ENCODE results near the gene FAM110D.

FAM110D gene

DNA sequence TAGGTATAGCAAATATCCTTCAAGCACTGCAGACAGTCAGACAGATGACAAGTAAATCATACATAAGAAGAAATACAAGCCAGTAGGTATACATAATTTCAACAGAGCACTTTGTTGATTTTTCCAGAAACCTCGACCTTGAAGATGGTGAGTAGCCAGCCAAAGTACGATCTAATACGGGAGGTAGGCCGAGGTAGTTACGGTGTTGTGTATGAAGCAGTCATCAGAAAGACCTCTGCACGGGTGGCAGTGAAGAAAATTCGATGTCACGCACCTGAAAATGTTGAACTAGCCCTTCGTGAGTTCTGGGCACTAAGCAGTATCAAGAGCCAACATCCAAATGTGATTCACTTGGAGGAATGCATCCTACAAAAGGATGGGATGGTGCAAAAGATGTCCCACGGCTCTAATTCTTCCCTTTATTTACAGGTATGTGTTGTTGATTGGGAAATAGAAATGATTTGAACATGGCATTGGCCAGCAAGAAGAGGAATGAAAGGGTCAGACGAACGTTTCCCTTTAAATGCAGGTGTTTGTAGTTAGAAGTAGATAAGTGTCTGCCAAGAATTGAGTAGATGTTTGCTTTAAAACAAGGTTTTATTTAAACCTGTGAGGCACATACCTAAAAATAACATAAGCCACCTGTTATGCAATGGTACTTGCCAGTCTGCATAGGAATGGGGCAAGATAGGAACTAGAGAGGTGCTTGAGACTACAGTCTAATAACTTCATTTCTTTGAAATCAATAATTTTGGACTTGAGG is 44.5 kb upstream of the FAM110D start:
- TF ChIP-seq, protein P1, sequence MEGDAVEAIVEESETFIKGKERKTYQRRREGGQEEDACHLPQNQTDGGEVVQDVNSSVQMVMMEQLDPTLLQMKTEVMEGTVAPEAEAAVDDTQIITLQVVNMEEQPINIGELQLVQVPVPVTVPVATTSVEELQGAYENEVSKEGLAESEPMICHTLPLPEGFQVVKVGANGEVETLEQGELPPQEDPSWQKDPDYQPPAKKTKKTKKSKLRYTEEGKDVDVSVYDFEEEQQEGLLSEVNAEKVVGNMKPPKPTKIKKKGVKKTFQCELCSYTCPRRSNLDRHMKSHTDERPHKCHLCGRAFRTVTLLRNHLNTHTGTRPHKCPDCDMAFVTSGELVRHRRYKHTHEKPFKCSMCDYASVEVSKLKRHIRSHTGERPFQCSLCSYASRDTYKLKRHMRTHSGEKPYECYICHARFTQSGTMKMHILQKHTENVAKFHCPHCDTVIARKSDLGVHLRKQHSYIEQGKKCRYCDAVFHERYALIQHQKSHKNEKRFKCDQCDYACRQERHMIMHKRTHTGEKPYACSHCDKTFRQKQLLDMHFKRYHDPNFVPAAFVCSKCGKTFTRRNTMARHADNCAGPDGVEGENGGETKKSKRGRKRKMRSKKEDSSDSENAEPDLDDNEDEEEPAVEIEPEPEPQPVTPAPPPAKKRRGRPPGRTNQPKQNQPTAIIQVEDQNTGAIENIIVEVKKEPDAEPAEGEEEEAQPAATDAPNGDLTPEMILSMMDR (IDR thresholded peaks at IDR 0.05; ENCODE audit: extremely low read depth, insufficient read depth, missing control alignments): no peak
- DNase-seq (ENCODE audit: low spot score): no peak
- in situ Hi-C loops (cut with MboI; ENCODE audit: low pct_unique_long_range_greater_than_20kb, low sequenced_read_pairs, unreplicated experiment): no loop called here

DNA sequence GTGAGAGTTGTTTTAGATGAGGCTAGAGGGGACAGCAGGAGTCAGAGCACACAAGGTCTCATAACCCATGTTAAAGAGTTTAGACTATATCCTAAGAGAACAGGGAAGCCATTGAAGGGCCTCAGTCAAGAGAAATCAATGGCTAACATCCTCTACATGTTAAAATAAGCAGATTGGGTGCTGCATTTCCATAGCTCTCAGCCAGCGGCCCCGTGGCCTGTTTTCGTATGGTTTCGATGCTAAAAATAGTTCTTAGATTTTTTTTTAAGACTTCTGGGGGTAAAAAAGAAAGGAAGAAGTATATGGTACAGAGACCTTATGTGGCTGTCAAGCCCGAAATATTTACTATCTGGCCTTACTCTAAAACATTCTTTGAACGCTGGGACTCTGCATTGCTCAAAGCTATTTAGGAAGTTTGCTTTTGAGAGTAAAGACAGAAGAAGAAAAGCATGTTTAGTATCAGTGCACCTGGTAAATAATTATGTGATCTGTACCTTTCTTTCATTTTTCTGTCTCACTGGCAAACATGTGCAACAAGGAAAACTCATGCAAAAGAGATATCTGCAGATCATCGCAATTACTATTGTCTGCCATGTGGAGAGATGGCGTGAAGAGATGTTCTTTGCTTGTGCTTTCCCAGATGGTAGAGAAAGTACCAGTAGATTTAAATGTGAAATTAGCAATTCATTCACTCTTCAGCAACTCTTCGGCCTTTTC is 38.8 kb upstream of the FAM110D start:
- no peak for DNase-seq (ENCODE audit: low spot score)
- TF ChIP-seq, protein P1 (IDR thresholded peaks at IDR 0.05; ENCODE audit: extremely low read depth, insufficient read depth, missing control alignments): no peak

DNA sequence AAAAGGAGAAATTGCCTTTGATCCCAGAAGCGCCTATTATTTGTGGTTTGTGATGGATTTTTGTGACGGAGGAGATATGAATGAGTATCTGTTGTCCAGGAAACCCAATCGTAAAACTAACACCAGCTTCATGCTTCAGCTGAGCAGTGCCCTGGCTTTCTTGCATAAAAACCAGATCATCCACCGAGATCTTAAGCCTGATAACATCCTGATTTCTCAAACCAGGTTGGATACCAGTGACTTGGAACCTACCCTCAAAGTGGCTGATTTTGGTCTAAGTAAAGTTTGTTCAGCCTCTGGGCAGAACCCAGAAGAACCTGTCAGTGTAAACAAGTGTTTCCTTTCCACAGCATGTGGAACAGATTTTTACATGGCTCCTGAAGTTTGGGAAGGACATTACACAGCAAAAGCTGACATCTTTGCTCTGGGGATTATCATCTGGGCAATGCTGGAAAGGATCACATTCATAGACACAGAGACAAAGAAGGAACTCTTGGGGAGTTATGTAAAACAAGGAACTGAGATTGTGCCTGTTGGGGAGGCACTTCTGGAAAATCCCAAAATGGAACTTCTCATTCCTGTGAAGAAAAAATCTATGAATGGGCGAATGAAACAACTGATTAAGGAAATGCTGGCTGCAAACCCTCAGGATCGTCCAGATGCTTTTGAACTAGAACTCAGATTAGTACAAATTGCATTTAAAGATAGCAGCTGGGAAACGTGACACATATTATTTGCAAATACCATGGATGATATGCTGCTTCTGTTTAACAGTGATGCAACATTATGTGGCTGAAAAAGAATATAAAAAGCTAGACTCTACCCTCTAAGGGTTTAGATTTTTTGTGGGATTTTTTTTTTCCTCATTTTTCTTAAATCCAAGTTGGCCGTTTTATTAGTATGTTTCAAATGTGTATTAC is 36.8 kb upstream of the FAM110D start:
- in situ Hi-C loops (cut with MboI; ENCODE audit: low pct_unique_long_range_greater_than_20kb, low sequenced_read_pairs, unreplicated experiment): no loop called here
- TF ChIP-seq, protein P1 (IDR thresholded peaks at IDR 0.05; ENCODE audit: extremely low read depth, insufficient read depth, missing control alignments): no peak
- no peak for DNase-seq (ENCODE audit: low spot score)

More for the DNA sequence above, 38.8 kb upstream of the FAM110D start:
- in situ Hi-C loops (cut with MboI; ENCODE audit: low pct_unique_long_range_greater_than_20kb, low sequenced_read_pairs, unreplicated experiment): no loop called here

DNA sequence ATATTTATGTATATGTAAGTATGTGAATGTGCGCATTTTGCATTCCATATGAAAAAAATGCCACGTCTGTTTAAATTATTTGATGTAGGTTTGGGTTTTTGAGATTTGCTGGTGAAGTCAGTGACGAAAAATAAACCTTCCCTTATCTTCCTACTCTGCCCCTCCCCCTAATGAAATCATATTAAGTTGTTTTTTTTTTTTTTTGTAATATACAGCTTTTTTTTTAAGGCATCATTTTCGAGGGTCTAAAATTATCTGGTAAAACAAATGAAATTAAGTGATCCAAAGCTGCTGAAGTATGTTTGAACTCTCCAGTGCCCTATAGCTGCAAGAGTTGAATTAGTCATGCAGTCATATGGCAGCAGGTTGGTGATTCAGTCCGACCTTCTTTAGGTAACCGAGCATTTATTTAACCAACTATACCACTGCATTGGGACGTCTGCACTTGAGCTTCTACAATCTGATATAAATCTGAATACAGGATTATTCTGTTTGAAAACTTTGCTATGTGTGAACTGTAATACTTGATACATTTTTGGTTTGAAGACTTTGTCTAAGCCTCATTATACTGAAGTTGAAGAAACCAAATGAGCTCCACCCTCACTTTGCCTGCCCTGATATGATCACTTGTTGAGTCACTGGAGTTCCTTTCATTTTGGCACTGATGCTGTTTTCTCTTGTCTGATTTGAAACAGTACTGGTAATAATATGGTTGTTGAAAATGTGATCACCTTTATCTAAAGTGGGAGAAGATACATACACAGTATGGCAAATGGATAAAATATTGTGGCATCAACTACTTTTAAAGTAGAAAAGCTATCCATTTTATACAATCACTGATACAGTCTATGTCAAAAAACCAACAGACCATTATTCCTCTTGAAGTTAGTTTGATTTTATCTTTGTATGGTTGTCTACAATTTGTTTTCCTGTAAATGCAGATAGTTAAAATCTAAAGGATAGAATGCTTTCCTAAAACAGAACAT is 35.6 kb upstream of the FAM110D start:
- DNase-seq (ENCODE audit: low spot score): no peak
- TF ChIP-seq, protein P1 (IDR thresholded peaks at IDR 0.05; ENCODE audit: extremely low read depth, insufficient read depth, missing control alignments): no peak
- in situ Hi-C loops (cut with MboI; ENCODE audit: low pct_unique_long_range_greater_than_20kb, low sequenced_read_pairs, unreplicated experiment): no loop called here

DNA sequence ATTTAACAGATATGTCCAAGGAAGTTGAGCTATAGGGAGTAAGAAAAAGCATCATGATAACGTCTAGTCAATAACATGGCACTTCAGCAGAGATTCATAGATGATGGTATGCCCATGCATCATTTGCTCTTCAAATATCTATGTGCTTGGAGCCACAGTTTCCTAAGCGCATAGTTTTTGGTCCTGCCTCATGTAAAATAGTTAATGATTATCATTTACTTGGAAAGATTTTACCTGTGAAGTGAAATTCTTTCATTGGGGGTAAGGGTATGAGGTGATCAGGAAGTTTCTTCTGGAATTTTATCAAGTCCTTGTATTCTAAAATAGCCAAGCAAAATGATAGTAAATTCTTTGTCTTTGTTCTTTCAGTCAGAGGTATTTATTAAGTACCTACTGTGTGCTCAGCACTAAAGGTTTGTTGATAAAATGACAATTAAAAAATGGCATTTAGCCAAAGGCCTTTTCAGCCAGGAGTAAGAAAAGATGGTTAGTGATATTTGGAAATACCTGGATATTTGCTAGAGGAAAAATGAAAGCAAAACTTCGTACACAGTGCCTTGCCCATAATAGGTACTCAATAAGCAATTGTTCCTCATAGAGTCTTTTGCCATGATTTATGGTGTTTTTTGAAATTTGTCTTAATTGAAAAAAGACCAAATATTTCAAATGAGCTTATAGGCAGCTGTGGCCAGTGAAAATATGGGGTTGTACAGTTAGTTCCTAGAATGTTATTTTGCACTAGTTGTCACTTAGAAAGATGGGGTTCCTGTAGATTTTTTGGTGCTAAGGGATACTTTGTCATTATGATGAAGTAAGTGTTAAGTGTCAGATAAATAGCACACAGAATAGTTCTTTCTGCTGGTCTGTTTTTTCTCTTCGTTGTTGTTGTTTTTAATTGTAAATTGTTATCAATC is 34.2 kb upstream of the FAM110D start:
- DNase-seq (ENCODE audit: low spot score): no peak
- TF ChIP-seq, protein P1 (IDR thresholded peaks at IDR 0.05; ENCODE audit: extremely low read depth, insufficient read depth, missing control alignments): no peak
- in situ Hi-C loops (cut with MboI; ENCODE audit: low pct_unique_long_range_greater_than_20kb, low sequenced_read_pairs, unreplicated experiment): no loop called here
